Endothelial cell of umbilical vein (primary cell): ENCODE measurements around the gene CBY3.
"Not testable (repeated sequence)": the region's sequence is repeated elsewhere in the genome, so short reads cannot be mapped to it uniquely, and the experiment has no call there.

Source experiments
- CTCF ChIP-seq, 2 donors: IDR thresholded peaks; 1 replicate in 1 of 2; 2 replicates in 1 of 2; pipeline ENCODE4 v1.5.1; 2011; ENCODE audit warnings: low read length in 2 of 2, mild to moderate bottlenecking in 2 of 2, moderate library complexity in 2 of 2, control low read depth in 1 of 2, inconsistent platforms in 1 of 2, low read depth in 1 of 2; ENCODE audit not compliant: insufficient read depth in 1 of 2; ENCODE audit errors: extremely low read depth in 1 of 2
- EZH2 ChIP-seq: IDR thresholded peaks from 2 replicates; pipeline ENCODE4 v1.6.1; 2012; ENCODE audit warnings: borderline replicate concordance, low read depth, mild to moderate bottlenecking, moderate library complexity, low read length, inconsistent platforms; ENCODE audit not compliant: severe bottlenecking
- FOS ChIP-seq: IDR thresholded peaks from 2 replicates; pipeline ENCODE4 v1.6.1; 2011; ENCODE audit warnings: mild to moderate bottlenecking, low read length, moderate library complexity, borderline replicate concordance; ENCODE audit not compliant: insufficient read depth
- GATA2 ChIP-seq: IDR thresholded peaks from 2 replicates; pipeline ENCODE4 v1.7.0; 2011; ENCODE audit warnings: low read depth, mild to moderate bottlenecking, moderate library complexity, mixed read lengths, low read length; ENCODE audit not compliant: insufficient read length, insufficient read depth
- MAX ChIP-seq: IDR thresholded peaks from 2 replicates; pipeline ENCODE4 v1.6.1; 2011; ENCODE audit not compliant: insufficient read depth, insufficient read length
- POLR2A ChIP-seq: IDR thresholded peaks from 2 replicates; pipeline ENCODE4 v1.6.1; 2012; ENCODE audit warnings: low read depth, mild to moderate bottlenecking, control low read depth, low read length
- POLR2AphosphoS5 ChIP-seq: IDR thresholded peaks from 2 replicates; pipeline ENCODE4 v1.6.1; 2012; ENCODE audit warnings: low read depth, mild to moderate bottlenecking, control low read depth, low read length, moderate library complexity; ENCODE audit not compliant: insufficient read depth

- not testable (repeated sequence) for TF ChIP-seq CTCF (IDR thresholded peaks at IDR 0.05; ENCODE audit: extremely low read depth in 1 of 2, insufficient read depth in 1 of 2, low read depth in 1 of 2, low read length in 2 of 2); EZH2; POLR2A; POLR2AphosphoS5; MAX; FOS; GATA2
These were observed 27.7 kb downstream of the CBY3 start for GRCh38 chr5:179653135-179653534.
